SK-N-SH (cell line): ENCODE data around the gene MON2. TPM values are rescaled to one million over a fixed set of nuclear protein-coding genes. Genes with fewer than 3 reads are reported as not detected.

ENCODE experiments used
- CTCF ChIA-PET: fragments of 300-600, 350-600 bp; formaldehyde crosslinking; extraction: SDS; loops from one replicate; lab custom pipeline; 2021; lab: Yijun Ruan, JAX
- POLR2A ChIA-PET: fragments of 350-600 bp; sonication (Branson Sonifier 250); formaldehyde crosslinking; extraction: SDS; loops from one replicate; lab custom pipeline; 2020; ENCODE audit warnings: antibody characterized with exemption, inconsistent platforms; lab: Yijun Ruan, JAX
- DNase-seq: peaks from one replicate; pipeline ENCODE4 v3.0.0; 2012
- H2AFZ ChIP-seq: fragments of 200-600 bp; sonication (generic); 2 replicates; pipeline ENCODE4 v1.8.1; 2016; ENCODE audit warnings: antibody characterized with exemption, mild to moderate bottlenecking, low read depth
- H3F3A ChIP-seq: fragments of 200-600 bp; sonication (generic); replicated peaks from 2 replicates; pipeline ENCODE3; 2016; ENCODE audit warnings: antibody characterized with exemption, mild to moderate bottlenecking; ENCODE audit not compliant: insufficient read depth
- H3K27ac ChIP-seq, 2 experiments: fragments of 200-500 bp in 1 of 2; fragments of 200-600 bp in 1 of 2; sonication (Bioruptor generic) in 1 of 2; sonication (generic), shearing (Covaris generic) in 1 of 2; 2 replicates each; pipeline versions ENCODE4 v1.5.1 to v1.6.1; 2014 to 2016; ENCODE audit warnings: low read depth in 2 of 2, inconsistent platforms in 1 of 2, low read length in 1 of 2, mild to moderate bottlenecking in 1 of 2, mixed read lengths in 1 of 2
- H3K27me3 ChIP-seq: fragments of 200-600 bp; sonication (generic), shearing (Covaris generic); 2 replicates; pipeline ENCODE4 v1.6.1; 2016; ENCODE audit warnings: mixed run types; ENCODE audit not compliant: insufficient read depth
- H3K36me3 ChIP-seq, 2 experiments: fragments of 200-500 bp in 1 of 2; fragments of 200-600 bp in 1 of 2; sonication (Bioruptor generic) in 1 of 2; sonication (generic) in 1 of 2; replicated peaks in 1 of 2; 2 replicates each; pipeline versions ENCODE3 to v1.5.1; 2014 to 2016; ENCODE audit warnings: low read length in 1 of 2, mild to moderate bottlenecking in 1 of 2; ENCODE audit not compliant: insufficient read depth in 2 of 2, control insufficient read depth in 1 of 2
- H3K4me1 ChIP-seq, 2 experiments: fragments of 200-500 bp in 1 of 2; fragments of 200-600 bp in 1 of 2; sonication (Bioruptor generic) in 1 of 2; sonication (generic), shearing (Covaris generic) in 1 of 2; 2 replicates each; pipeline versions ENCODE4 v1.5.1 to v1.6.1; 2014 to 2016; ENCODE audit warnings: low read depth in 1 of 2, low read length in 1 of 2, mixed run types in 1 of 2; ENCODE audit not compliant: insufficient read depth in 2 of 2, control insufficient read depth in 1 of 2
- H3K4me2 ChIP-seq: fragments of 200-600 bp; sonication (generic), shearing (Covaris generic); 2 replicates; pipeline ENCODE4 v1.6.1; 2017; ENCODE audit warnings: mixed run types
- H3K4me3 ChIP-seq, 2 experiments: fragments of 200-500 bp in 1 of 2; fragments of 200-600 bp in 1 of 2; sonication (Bioruptor generic) in 1 of 2; sonication (generic), shearing (Covaris generic) in 1 of 2; 2 replicates each; pipeline versions ENCODE4 v1.5.1 to v1.8.1; 2014 to 2016; ENCODE audit warnings: low read depth in 2 of 2, inconsistent platforms in 1 of 2, low read length in 1 of 2, mild to moderate bottlenecking in 1 of 2, mixed read lengths in 1 of 2, moderate library complexity in 1 of 2
- H3K79me2 ChIP-seq: fragments of 200-600 bp; sonication (generic); 2 replicates; pipeline ENCODE4 v1.8.1; 2017; ENCODE audit warnings: mild to moderate bottlenecking; ENCODE audit not compliant: insufficient read depth
- H3K9ac ChIP-seq: fragments of 200-600 bp; sonication (generic); 2 replicates; pipeline ENCODE4 v1.6.1; 2017; ENCODE audit warnings: mixed run types
- H3K9me2 ChIP-seq: fragments of 200-600 bp; sonication (generic); 2 replicates; pipeline ENCODE4 v1.6.1; 2017; ENCODE audit warnings: mixed run types
- H3K9me3 ChIP-seq: fragments of 200-600 bp; sonication (generic); 2 replicates; pipeline ENCODE4 v1.6.1; 2017; ENCODE audit warnings: mixed run types, mild to moderate bottlenecking, moderate library complexity
- H4K20me1 ChIP-seq: fragments of 200-600 bp; sonication (generic); 2 replicates; pipeline ENCODE4 v1.6.1; 2017; ENCODE audit warnings: mild to moderate bottlenecking, mixed run types; ENCODE audit not compliant: insufficient read depth
- CHD2 ChIP-seq: fragments of 150-350 bp; IDR thresholded peaks from 2 replicates; pipeline ENCODE4 v1.6.1; 2018; ENCODE audit warnings: low read length; ENCODE audit not compliant: partially characterized antibody
- ELF1 ChIP-seq: IDR thresholded peaks from 2 replicates; pipeline ENCODE4 v1.4.0; 2012
- EP300 ChIP-seq, 2 experiments: IDR thresholded peaks; 2 replicates each; pipeline versions ENCODE4 v1.4.0 to v1.6.1; 2012; ENCODE audit warnings: borderline replicate concordance in 1 of 2, low read depth in 1 of 2, low read length in 1 of 2
- EZH2phosphoT487 ChIP-seq: fragments of 200-600 bp; sonication (generic); IDR thresholded peaks from 2 replicates; pipeline ENCODE4 v1.6.1; 2017; ENCODE audit warnings: low read depth, mixed run types, mild to moderate bottlenecking, antibody characterized with exemption, moderate library complexity, borderline replicate concordance
- FOSL2 ChIP-seq: IDR thresholded peaks from 2 replicates; pipeline ENCODE4 v1.4.0; 2012; ENCODE audit warnings: low read depth, mild to moderate bottlenecking, moderate library complexity, borderline replicate concordance
- FOXJ3 ChIP-seq: sonication (generic); formaldehyde crosslinking; IDR thresholded peaks from 2 replicates; pipeline ENCODE4 v1.5.1; 2020; ENCODE audit warnings: mild to moderate bottlenecking, missing genetic modification reagents
- FOXM1 ChIP-seq: IDR thresholded peaks from 2 replicates; pipeline ENCODE4 v1.4.0; 2012; ENCODE audit warnings: low read depth, mild to moderate bottlenecking
- GABPA ChIP-seq: IDR thresholded peaks from 2 replicates; pipeline ENCODE4 v1.4.0; 2012; ENCODE audit warnings: low read depth, mild to moderate bottlenecking
- IRF3 ChIP-seq: fragments of 150-350 bp; IDR thresholded peaks from 2 replicates; pipeline ENCODE4 v1.6.1; 2016; ENCODE audit warnings: mild to moderate bottlenecking, low read depth, low read length
- MXI1 ChIP-seq: IDR thresholded peaks from 2 replicates; pipeline ENCODE4 v1.6.1; 2012; ENCODE audit warnings: mild to moderate bottlenecking, low read depth, low read length, improper control_type of control experiment
- NFIC ChIP-seq: IDR thresholded peaks from 2 replicates; pipeline ENCODE4 v1.4.0; 2012; ENCODE audit warnings: borderline replicate concordance
- NRF1 ChIP-seq: IDR thresholded peaks from 2 replicates; pipeline ENCODE4 v1.6.1; 2012; ENCODE audit warnings: low read depth, mild to moderate bottlenecking, low read length
- PBX3 ChIP-seq: IDR thresholded peaks from 2 replicates; pipeline ENCODE4; 2012
- RAD21 ChIP-seq: IDR thresholded peaks from 2 replicates; pipeline ENCODE4 v1.6.1; 2012; ENCODE audit warnings: mild to moderate bottlenecking, low read length
- RCOR1 ChIP-seq: fragments of 150-350 bp; IDR thresholded peaks from 2 replicates; pipeline ENCODE4 v1.6.1; 2017; ENCODE audit warnings: antibody characterized with exemption, low read length
- REST ChIP-seq: IDR thresholded peaks from 2 replicates; pipeline ENCODE4 v1.6.1; 2012; ENCODE audit warnings: mild to moderate bottlenecking, low read depth, low read length, moderate library complexity
- RFX5 ChIP-seq: IDR thresholded peaks from 2 replicates; pipeline ENCODE4 v1.6.1; 2012; ENCODE audit warnings: mild to moderate bottlenecking, improper control_type of control experiment, low read length
- SIN3A ChIP-seq: IDR thresholded peaks from 2 replicates; pipeline ENCODE4 v1.6.1; 2012; ENCODE audit warnings: low read depth, mild to moderate bottlenecking, low read length, moderate library complexity, borderline replicate concordance
- TAF1 ChIP-seq: IDR thresholded peaks from 2 replicates; pipeline ENCODE4 v1.6.1; 2012; ENCODE audit warnings: low read depth, mild to moderate bottlenecking, low read length, moderate library complexity, borderline replicate concordance
- TCF12 ChIP-seq: IDR thresholded peaks from 2 replicates; pipeline ENCODE4 v1.4.0; 2012
- TEAD4 ChIP-seq: IDR thresholded peaks from 2 replicates; pipeline ENCODE4 v1.4.0; 2012; ENCODE audit warnings: mild to moderate bottlenecking, borderline replicate concordance; ENCODE audit not compliant: insufficient read depth
- USF1 ChIP-seq: IDR thresholded peaks from 2 replicates; pipeline ENCODE4 v1.4.0; 2012; ENCODE audit warnings: low read depth, borderline replicate concordance
- USF2 ChIP-seq: fragments of 150-350 bp; IDR thresholded peaks from 2 replicates; pipeline ENCODE4 v1.6.1; 2017; ENCODE audit warnings: antibody characterized with exemption, low read length, low read depth, borderline replicate concordance
- WGBS: methylation state at CpG from one replicate; pipeline ENCODE4 v1.1.6; 2017; ENCODE audit warnings: low lambda C conversion rate; 5-methylcytosine and 5-hydroxymethylcytosine counted together
- polyA plus RNA-seq, 3 experiments: library from polyadenylated mRNA; depleted of rRNA; stranded (reverse); fragments of >200 nt; gene quantifications; 2 replicates each; pipeline ENCODE4 v1.2.3, GENCODE V29; 2012

MON2 gene
- polyA plus RNA-seq, 1 of the 3 experiments (the other 2 are of a cell fraction), result 4.4 TPM

GRCh38 chr12:62469704-62470103, 3.1 kb downstream of the MON2 start:
- Histone ChIP-seq H3K36me3 (peaks cover 2 to 7% of the 10 kb centered on the region in 2 experiments), H3K4me2 (peak overlapping the region; percentile 86; the same call in 1 of the 2 replicates), H3K27ac (no peak overlapping the region), H3K9me3 (no peaks in the 10 kb centered on the region), H3K9ac (no peak overlapping the region), H2AFZ (no peak overlapping the region), H4K20me1 (peaks cover 13% of the 10 kb centered on the region; the same call in 1 of the 2 replicates), H3F3A (no peaks in the 10 kb centered on the region), H3K9me2 (no peaks in the 10 kb centered on the region), H3K79me2 (peaks cover 81% of the 10 kb centered on the region), H3K27me3 (no peaks in the 10 kb centered on the region), H3K4me3 (no peak overlapping the region), H3K4me1 (peaks cover 0 to 5% of the 10 kb centered on the region in 2 experiments; a peak in 2 of 4 replicates)
- CTCF ChIA-PET, result no interaction called here
- POLR2A ChIA-PET, result no interaction called here
- no peak for DNase-seq
- TF ChIP-seq MXI1 (no peak), GABPA (no peak), NRF1 (no peak), TAF1 (no peak), USF1 (no peak), FOXM1 (no peak), ELF1 (no peak), TEAD4 (no peak), RCOR1 (no peak), NFIC (no peak), RFX5 (no peak), CHD2 (no peak), PBX3 (no peak), TCF12 (no peak), RAD21 (no peak), USF2 (no peak), SIN3A (no peak), EZH2phosphoT487 (no peak)
- 100% methylated on average over 2 of the region's 2 CpGs for WGBS

- H3F3A ChIP-seq, result no peaks in the 10 kb centered on the region
- no peaks in the 10 kb centered on the region for H3K9me2 ChIP-seq
- no peak overlapping the region for H3K4me3 ChIP-seq
- H3K79me2 ChIP-seq, result peaks cover 100% of the 10 kb centered on the region
- H3K4me1 ChIP-seq, result peaks cover 0 to 5% of the 10 kb centered on the region in 2 experiments; a peak in 2 of 4 replicates
- H2AFZ ChIP-seq, result no peak overlapping the region
- H3K9ac ChIP-seq, result no peak overlapping the region
- H3K4me2 ChIP-seq, result no peak overlapping the region
- 89% methylated on average over 4 of the region's 4 CpGs for WGBS
- ChIA-PET POLR2A (no interaction called here), CTCF (interaction anchor here (0.6 to 0.9 kb wide), 2 partner anchors 24 to 37 kb away, joined by 3 to 5 read pairs; no protein-coding TSS in a partner anchor)
- H3K36me3 ChIP-seq, result peaks cover 2 to 7% of the 10 kb centered on the region in 2 experiments
- H3K9me3 ChIP-seq, result no peaks in the 10 kb centered on the region
- H3K27me3 ChIP-seq, result no peaks in the 10 kb centered on the region
- H4K20me1 ChIP-seq, result peaks cover 13% of the 10 kb centered on the region; the same call in 1 of the 2 replicates
- H3K27ac ChIP-seq, result no peak overlapping the region
- no peak for DNase-seq
- no peak for TF ChIP-seq REST
- TF ChIP-seq IRF3, result no peak
- no peak for TF ChIP-seq MXI1
- no peak for TF ChIP-seq TEAD4
- TF ChIP-seq FOXJ3 (CRISPR knock-in tag), result no peak
- no peak for TF ChIP-seq FOSL2
- TF ChIP-seq EP300 (IDR thresholded peaks at IDR 0.05; ENCODE audit: borderline replicate concordance in 1 of 2, low read depth in 1 of 2, low read length in 1 of 2), result no peak
- TF ChIP-seq FOXM1, result no peak
Observed at GRCh38 chr12:62471734-62472133, 5.1 kb downstream of the MON2 start.
